Stimulated activated CD4-positive, alpha-beta T cell treated with anti-CD3 and anti-CD28 coated beads, TNF-alpha, amount 100 ng/mL, for 4 hours (primary cell): ENCODE data around the gene SCARB2.

Experiments used
- DNase-seq, 3 experiments: peaks; one replicate each; pipeline ENCODE4 v3.0.0-alpha.2; 2020; ENCODE audit warnings: low read depth in 3 of 3

SCARB2 gene

GRCh38 chr4:76198411-76199237 lies 15.0 kb downstream of the SCARB2 start:
- no peak for DNase-seq

- no peak for DNase-seq
Observed at GRCh38 chr4:76197971-76198410, 15.6 kb downstream of the SCARB2 start.

- no peak for DNase-seq
Observed at GRCh38 chr4:76197031-76197743, 16.4 kb downstream of the SCARB2 start.

- DNase-seq = no peak
Observed at GRCh38 chr4:76196376-76196775, 17.2 kb downstream of the SCARB2 start.

GRCh38 chr4:76195326-76195725 lies 18.3 kb downstream of the SCARB2 start:
- DNase-seq = no peak

- no peak for DNase-seq
Observed at GRCh38 chr4:76194325-76194724, 19.3 kb downstream of the SCARB2 start.

GRCh38 chr4:76192236-76192635 lies 21.4 kb downstream of the SCARB2 start:
- DNase-seq = no peak

GRCh38 chr4:76188557-76188956 lies 25.1 kb downstream of the SCARB2 start:
- no peak for DNase-seq

GRCh38 chr4:76188149-76188548 lies 25.5 kb downstream of the SCARB2 start:
- no peak for DNase-seq

GRCh38 chr4:76187152-76187551 lies 26.5 kb downstream of the SCARB2 start:
- DNase-seq = no peak

GRCh38 chr4:76182463-76182862 lies 31.2 kb downstream of the SCARB2 start:
- no peak for DNase-seq

GRCh38 chr4:76179398-76180318 lies 34.0 kb downstream of the SCARB2 start:
- peak; percentile 51 to 64 (median 63) for DNase-seq

GRCh38 chr4:76178296-76178695 lies 35.3 kb downstream of the SCARB2 start:
- DNase-seq = no peak

- DNase-seq = no peak
Observed at GRCh38 chr4:76177709-76178108, 35.9 kb downstream of the SCARB2 start.

- DNase-seq = no peak
Observed at GRCh38 chr4:76175336-76175735, 38.3 kb downstream of the SCARB2 start.

GRCh38 chr4:76174216-76174615 lies 39.4 kb downstream of the SCARB2 start:
- no peak for DNase-seq

GRCh38 chr4:76168688-76169087 lies 44.9 kb downstream of the SCARB2 start:
- no peak for DNase-seq

- no peak for DNase-seq
Observed at GRCh38 chr4:76166480-76166879, 47.1 kb downstream of the SCARB2 start.

- DNase-seq = no peak
Observed at GRCh38 chr4:76160355-76160754, 53.3 kb downstream of the SCARB2 start.

- DNase-seq = no peak
Observed at GRCh38 chr4:76156635-76157034, 57.0 kb downstream of the SCARB2 start.

- no peak for DNase-seq
Observed at GRCh38 chr4:76155979-76156378, 57.6 kb downstream of the SCARB2 start.

- no peak for DNase-seq
Observed at GRCh38 chr4:76153356-76153755, 60.3 kb downstream of the SCARB2 start.
